SKM-1 (cell line): ENCODE results near the gene PJA1.

ENCODE experiments used
- DNase-seq: peaks from one replicate; lab custom pipeline; 2025; ENCODE audit not compliant: unreplicated experiment; lab: John Stamatoyannopoulos, UW

The PJA1 gene

GRCh38 chrX:69170319-69170718 is 5.1 kb upstream of the PJA1 start:
- DNase-seq, result no peak

GRCh38 chrX:69163936-69164741 is 1.1 kb downstream of the PJA1 start:
- no peak for DNase-seq

- no peak for DNase-seq
These were observed 2.8 kb downstream of the PJA1 start for GRCh38 chrX:69162361-69162865.

- DNase-seq, result no peak
These were observed 3.4 kb downstream of the PJA1 start for GRCh38 chrX:69161786-69162349.

- DNase-seq, result no peak
These were observed 3.9 kb downstream of the PJA1 start for GRCh38 chrX:69161371-69161770.

GRCh38 chrX:69158166-69158980 is 6.9 kb downstream of the PJA1 start:
- peak; percentile 5 for DNase-seq

- DNase-seq, result no peak
These were observed 8.6 kb downstream of the PJA1 start for GRCh38 chrX:69156638-69157037.

- no peak for DNase-seq
These were observed 9.3 kb downstream of the PJA1 start for GRCh38 chrX:69155786-69156520.

GRCh38 chrX:69154051-69154450 is 11.2 kb downstream of the PJA1 start:
- no peak for DNase-seq

GRCh38 chrX:69153060-69153730 is 12.1 kb downstream of the PJA1 start:
- DNase-seq, result no peak

GRCh38 chrX:69152417-69152841 is 12.8 kb downstream of the PJA1 start:
- DNase-seq, result peak; percentile 16

- no peak for DNase-seq
These were observed 13.4 kb downstream of the PJA1 start for GRCh38 chrX:69151866-69152284.

GRCh38 chrX:69150281-69150960 is 14.8 kb downstream of the PJA1 start:
- DNase-seq, result no peak

- no peak for DNase-seq
These were observed 15.6 kb downstream of the PJA1 start for GRCh38 chrX:69149466-69150280.

- no peak for DNase-seq
These were observed 16.3 kb downstream of the PJA1 start for GRCh38 chrX:69148946-69149345.

- DNase-seq, result no peak
These were observed 18.5 kb downstream of the PJA1 start for GRCh38 chrX:69146739-69147138.

GRCh38 chrX:69145714-69146113 is 19.5 kb downstream of the PJA1 start:
- no peak for DNase-seq

GRCh38 chrX:69144838-69145680 is 20.2 kb downstream of the PJA1 start:
- DNase-seq, result no peak
